ENCODE data around the gene TERB1. TPM values are rescaled to one million over a fixed set of nuclear protein-coding genes. Genes with fewer than 3 reads are reported as not detected.

TERB1 gene
- total and polyA plus RNA-seq, 2 donors (not counting 3 experiments of a cell fraction or from before 2014, with no cell fraction given): not detected

DNA sequence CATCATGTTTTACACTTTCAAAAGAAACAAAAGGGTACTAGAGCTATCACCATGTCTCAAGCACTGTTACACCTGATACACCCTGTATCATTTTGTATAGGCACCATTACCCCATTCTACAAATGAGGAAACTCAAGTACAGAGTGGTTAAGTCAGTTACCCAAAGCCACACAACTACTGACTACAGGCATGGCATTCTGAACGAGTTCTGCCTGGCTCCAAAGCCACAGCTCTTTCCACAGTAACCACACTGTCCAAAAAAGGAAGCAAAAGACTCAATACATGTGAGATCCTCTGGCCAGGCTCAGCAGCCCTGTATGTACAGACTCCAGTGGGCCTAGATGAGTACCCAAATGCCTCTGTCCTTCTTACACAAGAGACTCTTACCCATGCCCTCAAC lies 54.7 kb downstream of the TERB1 start:
- no TSS peak for BruUV-seq (replicated peaks)
- H4K20me1 ChIP-seq (replicated peaks; ENCODE audit: control insufficient read depth, extremely low read depth, insufficient read depth, low read length): peaks cover 8% of the 10 kb centered on the region
- H3K36me3 ChIP-seq (ENCODE audit: control insufficient read depth in 2 of 2, extremely low read depth in 1 of 2, insufficient read depth in 2 of 2, low read length in 2 of 2): peaks cover 10 to 24% of the 10 kb centered on the region in 2 experiments
- DNase-seq (ENCODE audit: low read depth, low spot score): no peak
- no peak for FAIRE-seq
- CTCF ChIA-PET: interaction anchor here (1.6 kb wide), 1 partner anchor 84 kb away, joined by 5 read pairs; the partner anchor contains the start of gene NAE1
- H3K27me3 ChIP-seq (ENCODE audit: control insufficient read depth in 2 of 2, insufficient read depth in 2 of 2, low read length in 2 of 2): no peaks in the 10 kb centered on the region
- no peaks in the 10 kb centered on the region for H3K9me1 ChIP-seq (replicated peaks; ENCODE audit: control insufficient read depth, extremely low read depth, insufficient read depth, low read length)
- POLR2A ChIA-PET: no interaction called here
- H3K4me1 ChIP-seq (ENCODE audit: control insufficient read depth, extremely low read depth, insufficient read depth, low read length): peaks cover 28% of the 10 kb centered on the region
- no peak overlapping the region for H3K27ac ChIP-seq (ENCODE audit: insufficient read depth, low read depth, low read length)
- H3K4me3 ChIP-seq (replicated peaks in 1 of 3; ENCODE audit: insufficient read depth in 1 of 3, low read depth in 1 of 3, low read length in 3 of 3): no peak overlapping the region
- no peak overlapping the region for H3K9ac ChIP-seq (replicated peaks; ENCODE audit: extremely low read depth, insufficient read depth, low read length)
- peaks cover 66% of the 10 kb centered on the region for H3K79me2 ChIP-seq (ENCODE audit: control insufficient read depth, insufficient read depth, low read length)
- H2AFZ ChIP-seq (ENCODE audit: low read depth, low read length): no peak overlapping the region
- dilution Hi-C loops (cut with MboI; ENCODE audit: extremely low pct_ligation_motif_present, low sequenced_read_pairs) (no loop called here), intact Hi-C loops (cut with micrococcal nuclease) (no loop called here)
- no peaks in the 10 kb centered on the region for H3K9me3 ChIP-seq (replicated peaks; ENCODE audit: control insufficient read depth, insufficient read depth, low read length)
- H3K4me2 ChIP-seq (ENCODE audit: insufficient read depth, low read length): no peak overlapping the region
- TF ChIP-seq MYC (IDR thresholded peaks at IDR 0.05; ENCODE audit: low read depth, low read length): no peak
- no peak for TF ChIP-seq POLR2AphosphoS5 (IDR thresholded peaks at IDR 0.05; ENCODE audit: insufficient read depth, low read depth, low read length)
- no peak for TF ChIP-seq POLR2A (IDR thresholded peaks at IDR 0.05; ENCODE audit: low read depth, low read length)
- no peak for TF ChIP-seq GATA2 (IDR thresholded peaks at IDR 0.05; ENCODE audit: insufficient read depth, insufficient read length, low read depth, low read length)
- no peak for TF ChIP-seq EZH2 (IDR thresholded peaks at IDR 0.05; ENCODE audit: borderline replicate concordance, low read depth, low read length, severe bottlenecking)
- TF ChIP-seq, protein P1, sequence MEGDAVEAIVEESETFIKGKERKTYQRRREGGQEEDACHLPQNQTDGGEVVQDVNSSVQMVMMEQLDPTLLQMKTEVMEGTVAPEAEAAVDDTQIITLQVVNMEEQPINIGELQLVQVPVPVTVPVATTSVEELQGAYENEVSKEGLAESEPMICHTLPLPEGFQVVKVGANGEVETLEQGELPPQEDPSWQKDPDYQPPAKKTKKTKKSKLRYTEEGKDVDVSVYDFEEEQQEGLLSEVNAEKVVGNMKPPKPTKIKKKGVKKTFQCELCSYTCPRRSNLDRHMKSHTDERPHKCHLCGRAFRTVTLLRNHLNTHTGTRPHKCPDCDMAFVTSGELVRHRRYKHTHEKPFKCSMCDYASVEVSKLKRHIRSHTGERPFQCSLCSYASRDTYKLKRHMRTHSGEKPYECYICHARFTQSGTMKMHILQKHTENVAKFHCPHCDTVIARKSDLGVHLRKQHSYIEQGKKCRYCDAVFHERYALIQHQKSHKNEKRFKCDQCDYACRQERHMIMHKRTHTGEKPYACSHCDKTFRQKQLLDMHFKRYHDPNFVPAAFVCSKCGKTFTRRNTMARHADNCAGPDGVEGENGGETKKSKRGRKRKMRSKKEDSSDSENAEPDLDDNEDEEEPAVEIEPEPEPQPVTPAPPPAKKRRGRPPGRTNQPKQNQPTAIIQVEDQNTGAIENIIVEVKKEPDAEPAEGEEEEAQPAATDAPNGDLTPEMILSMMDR (IDR thresholded peaks at IDR 0.05; ENCODE audit: extremely low read depth in 1 of 2, insufficient read depth in 1 of 2, low read depth in 1 of 2, low read length in 2 of 2): no peak
- TF ChIP-seq JUN (IDR thresholded peaks at IDR 0.05; ENCODE audit: borderline replicate concordance, insufficient read depth, insufficient read length, low read depth): no peak
- no peak for TF ChIP-seq FOS (IDR thresholded peaks at IDR 0.05; ENCODE audit: borderline replicate concordance, insufficient read depth, low read length)
- TF ChIP-seq, protein P2, sequence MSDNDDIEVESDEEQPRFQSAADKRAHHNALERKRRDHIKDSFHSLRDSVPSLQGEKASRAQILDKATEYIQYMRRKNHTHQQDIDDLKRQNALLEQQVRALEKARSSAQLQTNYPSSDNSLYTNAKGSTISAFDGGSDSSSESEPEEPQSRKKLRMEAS (IDR thresholded peaks at IDR 0.05; ENCODE audit: insufficient read depth, insufficient read length): no peak

Measured in endothelial cell of umbilical vein (primary cell).